NCI-H187 (cell line): ENCODE data around the gene OR13C8.

Experiments
- DNase-seq, 2 experiments: peaks; one replicate each; lab custom pipeline; 2025; lab: John Stamatoyannopoulos, UW

Gene OR13C8

GRCh38 chr9:104617418-104617817 lies 48.5 kb downstream of the OR13C8 start:
- DNase-seq = no peak

- no peak for DNase-seq
Observed at GRCh38 chr9:104618104-104618503, 49.1 kb downstream of the OR13C8 start, which contains the start of gene OR13C9. Gene OR13C9, minus strand, starts transcription at chr9:104618204. Its CDS starts 0 bp downstream, at chr9:104618204.
